ENCODE measurements around the gene NAGA. TPM values are rescaled to one million over a fixed set of nuclear protein-coding genes. Genes with fewer than 3 reads are reported as not detected.

NAGA gene
- total and polyA plus RNA-seq, 9 of the 15 experiments (the other 6 are each of a cell fraction or from before 2014, with no cell fraction given), result 6.5 to 20.6 (median 17.4) TPM

DNA sequence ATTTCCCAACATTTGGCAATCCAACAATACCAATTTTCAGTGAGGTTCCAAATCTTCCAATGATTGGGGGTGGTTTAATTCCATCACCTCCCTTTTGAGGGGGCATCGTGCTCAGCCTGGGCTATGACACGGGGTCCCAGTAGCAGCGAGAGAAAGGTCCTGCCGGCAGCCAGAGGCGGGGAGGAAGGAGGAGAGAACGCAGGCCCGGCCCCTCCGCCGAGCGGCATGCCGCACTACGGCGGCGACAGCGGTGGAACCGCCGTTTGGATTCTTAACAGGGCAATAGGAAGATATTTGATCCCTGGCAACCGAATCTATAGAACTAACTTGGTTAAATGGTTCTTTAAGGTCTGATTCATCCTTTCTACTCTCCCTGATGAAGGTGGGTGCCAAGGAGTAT is 38.2 kb upstream of the NAGA start:
- DNase-seq (ENCODE audit: extremely low read depth in 1 of 4, low spot score in 3 of 4) (no peak), FAIRE-seq (no peak), ATAC-seq (no peak)
- no peaks in the 10 kb centered on the region for H3K9me3 ChIP-seq (replicated peaks; ENCODE audit: control insufficient read depth, insufficient read depth, low read depth, low read length)
- no peaks in the 10 kb centered on the region for H3K4me1 ChIP-seq (replicated peaks in 1 of 2; ENCODE audit: control insufficient read depth in 2 of 2, insufficient read depth in 2 of 2, low read length in 2 of 2)
- no peaks in the 10 kb centered on the region for H3K79me2 ChIP-seq (ENCODE audit: control insufficient read depth, insufficient read depth, low read length)
- no peaks in the 10 kb centered on the region for H3K27me3 ChIP-seq (ENCODE audit: control insufficient read depth in 2 of 2, insufficient read depth in 2 of 2, low read length in 2 of 2)
- no peak overlapping the region for H3K4me2 ChIP-seq (ENCODE audit: insufficient read depth, low read length)
- POLR2A ChIA-PET, result no interaction called here
- intact Hi-C loops (cut with micrococcal nuclease), result no loop called here
- CTCF ChIA-PET (ENCODE audit: low intra/inter-chr PET ratio), result no interaction called here
- H3K4me3 ChIP-seq, result no peak overlapping the region
- WGBS (ENCODE audit: insufficient coverage, low coverage, missing lambda C conversion rate), result 23% methylated on average over 3 of the region's 18 CpGs
- no peak overlapping the region for H3K27ac ChIP-seq (ENCODE audit: extremely low read depth, low read depth, low read length)
- no peaks in the 10 kb centered on the region for H3K36me3 ChIP-seq (ENCODE audit: control insufficient read depth, insufficient read depth, low read length)
- no TSS peak for BruUV-seq (replicated peaks)
- no peaks in the 10 kb centered on the region for H4K20me1 ChIP-seq (replicated peaks; ENCODE audit: control insufficient read depth, insufficient read depth, low read length)
- H3K9me1 ChIP-seq (ENCODE audit: control insufficient read depth, insufficient read depth, low read length), result no peaks in the 10 kb centered on the region
- in situ Hi-C loops (cut with MboI), result no loop called here
- no peak for TF ChIP-seq MAFK (IDR thresholded peaks at IDR 0.05; ENCODE audit: low read length)
- no peak for TF ChIP-seq PTBP1 (IDR thresholded peaks at IDR 0.05; ENCODE audit: low read depth, low read length)
- no peak for TF ChIP-seq ZNF224 (CRISPR knock-in tag; IDR thresholded peaks at IDR 0.05)
- no peak for TF ChIP-seq CHD4 (IDR thresholded peaks at IDR 0.05; ENCODE audit: insufficient read depth, insufficient replicate concordance, low read depth, low read length, poor library complexity, severe bottlenecking)
- TF ChIP-seq, protein P1, sequence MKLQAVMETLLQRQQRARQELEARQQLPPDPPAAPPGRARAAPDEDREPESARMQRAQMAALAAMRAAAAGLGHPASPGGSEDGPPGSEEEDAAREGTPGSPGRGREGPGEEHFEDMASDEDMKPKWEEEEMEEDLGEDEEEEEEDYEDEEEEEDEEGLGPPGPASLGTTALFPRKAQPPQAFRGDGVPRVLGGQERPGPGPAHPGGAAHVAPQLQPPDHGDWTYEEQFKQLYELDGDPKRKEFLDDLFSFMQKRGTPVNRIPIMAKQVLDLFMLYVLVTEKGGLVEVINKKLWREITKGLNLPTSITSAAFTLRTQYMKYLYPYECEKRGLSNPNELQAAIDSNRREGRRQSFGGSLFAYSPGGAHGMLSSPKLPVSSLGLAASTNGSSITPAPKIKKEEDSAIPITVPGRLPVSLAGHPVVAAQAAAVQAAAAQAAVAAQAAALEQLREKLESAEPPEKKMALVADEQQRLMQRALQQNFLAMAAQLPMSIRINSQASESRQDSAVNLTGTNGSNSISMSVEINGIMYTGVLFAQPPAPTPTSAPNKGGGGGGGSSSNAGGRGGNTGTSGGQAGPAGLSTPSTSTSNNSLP (IDR thresholded peaks at IDR 0.05; ENCODE audit: borderline replicate concordance, low read depth, low read length), result no peak
- no peak for TF ChIP-seq FIP1L1 (IDR thresholded peaks at IDR 0.05; ENCODE audit: low read depth, low read length, poor library complexity, severe bottlenecking)
- no peak overlapping the region for H2AFZ ChIP-seq (ENCODE audit: low read depth, low read length)
- H3K9ac ChIP-seq (ENCODE audit: insufficient read depth in 1 of 2, low read depth in 2 of 2, low read length in 2 of 2), result no peak overlapping the region

All from K562 (cell line).